IMR-90 (cell line): ENCODE data around the gene SRRM1.

Source experiments
- BHLHE40 ChIP-seq: fragments of 150-350 bp; IDR thresholded peaks from 2 replicates; pipeline ENCODE4 v1.6.1; 2016; ENCODE audit warnings: mild to moderate bottlenecking, low read depth, low read length
- FOS ChIP-seq: fragments of 150-350 bp; IDR thresholded peaks from 2 replicates; pipeline ENCODE4 v1.6.1; 2016; ENCODE audit warnings: low read depth, low read length
- MAFK ChIP-seq: IDR thresholded peaks from 2 replicates; pipeline ENCODE4 v1.6.1; 2012; ENCODE audit warnings: low read depth, low read length, improper control_type of control experiment
- MAZ ChIP-seq: IDR thresholded peaks from 2 replicates; pipeline ENCODE4 v1.6.1; 2012; ENCODE audit warnings: low read depth, mild to moderate bottlenecking, low read length, improper control_type of control experiment, moderate library complexity, borderline replicate concordance
- MXI1 ChIP-seq: IDR thresholded peaks from 2 replicates; pipeline ENCODE4 v1.6.1; 2012; ENCODE audit warnings: low read depth, mild to moderate bottlenecking, low read length, moderate library complexity, borderline replicate concordance
- NFE2L2 ChIP-seq: fragments of 150-350 bp; IDR thresholded peaks from 2 replicates; pipeline ENCODE4 v1.6.1; 2016; ENCODE audit warnings: low read depth, mild to moderate bottlenecking, low read length
- POLR2A ChIP-seq: IDR thresholded peaks from 2 replicates; pipeline ENCODE4 v1.6.1; 2012; ENCODE audit warnings: mild to moderate bottlenecking, low read depth, low read length
- RCOR1 ChIP-seq: IDR thresholded peaks from 2 replicates; pipeline ENCODE4 v1.6.1; 2012; ENCODE audit warnings: mild to moderate bottlenecking, low read length, improper control_type of control experiment; ENCODE audit not compliant: insufficient replicate concordance
- SMC3 ChIP-seq: fragments of 150-350 bp; IDR thresholded peaks from 2 replicates; pipeline ENCODE4 v1.6.1; 2016; ENCODE audit warnings: low read depth, mild to moderate bottlenecking, antibody characterized with exemption, low read length, moderate library complexity
- TF ChIP-seq, protein P1 (sequence below): conservative IDR thresholded peaks from 2 replicates; pipeline ENCODE4 v1.5.1; 2012; ENCODE audit warnings: mild to moderate bottlenecking, low read depth, low read length, improper control_type of control experiment
- TF ChIP-seq, protein P2 (sequence below): fragments of 150-350 bp; IDR thresholded peaks from 2 replicates; pipeline ENCODE4 v1.6.1; 2016; ENCODE audit warnings: low read depth, mild to moderate bottlenecking, low read length, moderate library complexity, borderline replicate concordance

DNA sequence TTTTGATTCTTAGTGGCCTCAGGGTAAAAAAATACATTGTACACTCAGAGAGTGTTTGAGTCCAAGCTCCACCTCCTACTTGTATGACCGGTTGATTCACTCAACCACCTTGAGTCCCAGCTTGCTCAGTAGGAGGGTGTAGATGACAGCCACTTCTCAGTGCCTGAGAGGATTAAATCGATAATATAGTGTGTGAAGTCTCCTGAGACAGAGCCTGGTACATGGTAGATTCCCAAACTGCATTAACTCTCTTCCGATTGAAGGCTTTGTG, 48.8 kb upstream of the SRRM1 start:
- TF ChIP-seq, protein P1, sequence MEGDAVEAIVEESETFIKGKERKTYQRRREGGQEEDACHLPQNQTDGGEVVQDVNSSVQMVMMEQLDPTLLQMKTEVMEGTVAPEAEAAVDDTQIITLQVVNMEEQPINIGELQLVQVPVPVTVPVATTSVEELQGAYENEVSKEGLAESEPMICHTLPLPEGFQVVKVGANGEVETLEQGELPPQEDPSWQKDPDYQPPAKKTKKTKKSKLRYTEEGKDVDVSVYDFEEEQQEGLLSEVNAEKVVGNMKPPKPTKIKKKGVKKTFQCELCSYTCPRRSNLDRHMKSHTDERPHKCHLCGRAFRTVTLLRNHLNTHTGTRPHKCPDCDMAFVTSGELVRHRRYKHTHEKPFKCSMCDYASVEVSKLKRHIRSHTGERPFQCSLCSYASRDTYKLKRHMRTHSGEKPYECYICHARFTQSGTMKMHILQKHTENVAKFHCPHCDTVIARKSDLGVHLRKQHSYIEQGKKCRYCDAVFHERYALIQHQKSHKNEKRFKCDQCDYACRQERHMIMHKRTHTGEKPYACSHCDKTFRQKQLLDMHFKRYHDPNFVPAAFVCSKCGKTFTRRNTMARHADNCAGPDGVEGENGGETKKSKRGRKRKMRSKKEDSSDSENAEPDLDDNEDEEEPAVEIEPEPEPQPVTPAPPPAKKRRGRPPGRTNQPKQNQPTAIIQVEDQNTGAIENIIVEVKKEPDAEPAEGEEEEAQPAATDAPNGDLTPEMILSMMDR, result no peak
- TF ChIP-seq POLR2A (no peak), MAFK (no peak), NFE2L2 (no peak), BHLHE40 (no peak), MXI1 (no peak), RCOR1 (no peak), MAZ (no peak), SMC3 (no peak), FOS (no peak)
- TF ChIP-seq, protein P2, sequence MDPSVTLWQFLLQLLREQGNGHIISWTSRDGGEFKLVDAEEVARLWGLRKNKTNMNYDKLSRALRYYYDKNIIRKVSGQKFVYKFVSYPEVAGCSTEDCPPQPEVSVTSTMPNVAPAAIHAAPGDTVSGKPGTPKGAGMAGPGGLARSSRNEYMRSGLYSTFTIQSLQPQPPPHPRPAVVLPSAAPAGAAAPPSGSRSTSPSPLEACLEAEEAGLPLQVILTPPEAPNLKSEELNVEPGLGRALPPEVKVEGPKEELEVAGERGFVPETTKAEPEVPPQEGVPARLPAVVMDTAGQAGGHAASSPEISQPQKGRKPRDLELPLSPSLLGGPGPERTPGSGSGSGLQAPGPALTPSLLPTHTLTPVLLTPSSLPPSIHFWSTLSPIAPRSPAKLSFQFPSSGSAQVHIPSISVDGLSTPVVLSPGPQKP, result no peak
